MM.1S (cell line): ENCODE data around the gene SPO11.

ENCODE experiments used
- DNase-seq: peaks from one replicate; pipeline ENCODE4 v3.0.0-alpha.2; 2015
- H2AFZ ChIP-seq: fragments of 300-600 bp; sonication (generic); 2 replicates; pipeline ENCODE4 v1.6.0; 2016; ENCODE audit warnings: antibody characterized with exemption, low read length
- H3F3A ChIP-seq: fragments of 300-600 bp; sonication (generic); 2 replicates; pipeline ENCODE4 v1.6.1; 2016; ENCODE audit warnings: mild to moderate bottlenecking, antibody characterized with exemption, low read length, moderate library complexity, mixed read lengths; ENCODE audit not compliant: insufficient read depth
- H3K27ac ChIP-seq: fragments of 300-600 bp; sonication (generic); 2 replicates; pipeline ENCODE4 v1.5.1; 2016; ENCODE audit warnings: mild to moderate bottlenecking, low read length
- H3K27me3 ChIP-seq: fragments of 300-600 bp; sonication (generic); replicated peaks from 2 replicates; pipeline ENCODE4 v1.6.0; 2016; ENCODE audit warnings: low read length; ENCODE audit not compliant: insufficient read depth
- H3K36me3 ChIP-seq: fragments of 300-600 bp; sonication (generic); replicated peaks from 2 replicates; pipeline ENCODE4 v1.6.1; 2016; ENCODE audit warnings: mild to moderate bottlenecking, low read length, mixed read lengths; ENCODE audit not compliant: insufficient read depth
- H3K4me1 ChIP-seq: fragments of 300-600 bp; sonication (generic); 2 replicates; pipeline ENCODE4 v1.6.1; 2016; ENCODE audit warnings: low read length, mixed read lengths
- H3K4me2 ChIP-seq: fragments of 300-600 bp; sonication (generic); 2 replicates; pipeline ENCODE4 v1.6.0; 2016; ENCODE audit warnings: low read depth, low read length
- H3K4me3 ChIP-seq: fragments of 300-600 bp; sonication (generic); 2 replicates; pipeline ENCODE4 v1.5.1; 2016; ENCODE audit warnings: low read length, mixed read lengths
- H3K79me2 ChIP-seq: fragments of 300-600 bp; sonication (generic); 2 replicates; pipeline ENCODE4 v1.6.1; 2016; ENCODE audit warnings: mixed run types, low read length, mixed read lengths
- H3K9ac ChIP-seq: fragments of 300-600 bp; sonication (generic); 2 replicates; pipeline ENCODE4 v1.6.1; 2016; ENCODE audit warnings: low read length, mixed read lengths
- H3K9me2 ChIP-seq: fragments of 300-600 bp; sonication (generic); replicated peaks from 2 replicates; pipeline ENCODE4 v1.6.1; 2016; ENCODE audit warnings: mild to moderate bottlenecking, low read length, mixed read lengths; ENCODE audit not compliant: insufficient read depth
- H3K9me3 ChIP-seq: fragments of 300-600 bp; sonication (generic); replicated peaks from 2 replicates; pipeline ENCODE4 v1.6.1; 2016; ENCODE audit warnings: mild to moderate bottlenecking, low read length, mixed read lengths; ENCODE audit not compliant: insufficient read depth
- H4K20me1 ChIP-seq: fragments of 300-600 bp; sonication (generic); 2 replicates; pipeline ENCODE4 v1.6.1; 2016; ENCODE audit warnings: mild to moderate bottlenecking, low read length, moderate library complexity, mixed read lengths; ENCODE audit not compliant: insufficient read depth
- CTCF ChIP-seq: fragments of 300-600 bp; sonication (generic); IDR thresholded peaks from 2 replicates; pipeline ENCODE4 v1.5.1; 2016; ENCODE audit warnings: antibody characterized with exemption, low read length, mixed read lengths
- EZH2 ChIP-seq: fragments of 300-600 bp; sonication (generic); optimal IDR thresholded peaks from 2 replicates; pipeline ENCODE3; 2017; ENCODE audit warnings: low read depth, mild to moderate bottlenecking, antibody characterized with exemption, low read length, mixed read lengths
- EZH2phosphoT487 ChIP-seq: fragments of 300-600 bp; sonication (generic); IDR thresholded peaks from 2 replicates; pipeline ENCODE4 v1.6.1; 2018; ENCODE audit warnings: antibody characterized with exemption, low read length

The SPO11 gene

GRCh38 chr20:57315976-57316480 lies 13.6 kb upstream of the SPO11 start:
- no peak overlapping the region for H2AFZ ChIP-seq
- DNase-seq = no peak
- no peaks in the 10 kb centered on the region for H3K4me1 ChIP-seq
- no peak overlapping the region for H3K9ac ChIP-seq
- no peaks in the 10 kb centered on the region for H4K20me1 ChIP-seq
- peaks cover 19% of the 10 kb centered on the region for H3K27me3 ChIP-seq
- no peak overlapping the region for H3K27ac ChIP-seq
- no peak overlapping the region for H3K4me3 ChIP-seq
- H3K9me2 ChIP-seq = no peaks in the 10 kb centered on the region
- TF ChIP-seq EZH2 = no peak
- no peak for TF ChIP-seq EZH2phosphoT487
- TF ChIP-seq CTCF = no peak
- H3F3A ChIP-seq = no peaks in the 10 kb centered on the region
- no peaks in the 10 kb centered on the region for H3K9me3 ChIP-seq
- no peak overlapping the region for H3K4me2 ChIP-seq
- H3K79me2 ChIP-seq = no peaks in the 10 kb centered on the region
- no peaks in the 10 kb centered on the region for H3K36me3 ChIP-seq

- Histone ChIP-seq H3K27me3 (peaks cover 24% of the 10 kb centered on the region), H3K9ac (no peak overlapping the region), H3K4me2 (no peak overlapping the region)
Observed at GRCh38 chr20:57316795-57317201, 12.8 kb upstream of the SPO11 start.

GRCh38 chr20:57317316-57317788 lies 12.3 kb upstream of the SPO11 start:
- H3K27ac ChIP-seq = no peak overlapping the region
- H3K9me2 ChIP-seq = no peaks in the 10 kb centered on the region
- H3K4me2 ChIP-seq = no peak overlapping the region
- H4K20me1 ChIP-seq = no peaks in the 10 kb centered on the region
- TF ChIP-seq CTCF = no peak
- TF ChIP-seq EZH2 = no peak
- no peak for TF ChIP-seq EZH2phosphoT487
- no peak overlapping the region for H2AFZ ChIP-seq
- H3K9ac ChIP-seq = no peak overlapping the region
- no peaks in the 10 kb centered on the region for H3K4me1 ChIP-seq
- no peak for DNase-seq
- H3K36me3 ChIP-seq = no peaks in the 10 kb centered on the region
- peaks cover 24% of the 10 kb centered on the region for H3K27me3 ChIP-seq
- no peaks in the 10 kb centered on the region for H3K79me2 ChIP-seq
- no peaks in the 10 kb centered on the region for H3K9me3 ChIP-seq
- H3F3A ChIP-seq = no peaks in the 10 kb centered on the region
- no peak overlapping the region for H3K4me3 ChIP-seq

More at GRCh38 chr20:57316795-57317201, 12.8 kb upstream of the SPO11 start:
- Histone ChIP-seq H4K20me1 (no peaks in the 10 kb centered on the region), H2AFZ (no peak overlapping the region), H3K4me1 (no peaks in the 10 kb centered on the region), H3K4me3 (no peak overlapping the region), H3K36me3 (no peaks in the 10 kb centered on the region), H3K9me2 (no peaks in the 10 kb centered on the region), H3K79me2 (no peaks in the 10 kb centered on the region), H3K9me3 (no peaks in the 10 kb centered on the region), H3K27ac (no peak overlapping the region), H3F3A (no peaks in the 10 kb centered on the region)
- TF ChIP-seq EZH2 (no peak), EZH2phosphoT487 (no peak), CTCF (no peak)
- no peak for DNase-seq
